DOHH2 (cell line): ENCODE measurements around the gene FGFR3.

Experiments used
- H3F3A ChIP-seq: fragments of 200-600 bp; sonication (generic), shearing (Covaris generic); 2 replicates; pipeline ENCODE4 v1.6.0; 2016; ENCODE audit warnings: antibody characterized with exemption, mild to moderate bottlenecking; ENCODE audit not compliant: control insufficient read depth, insufficient read depth
- H3K27ac ChIP-seq: fragments of 200-600 bp; sonication (generic); 2 replicates; pipeline ENCODE4 v1.5.1; 2014; ENCODE audit warnings: low read depth, mild to moderate bottlenecking, low read length, moderate library complexity
- H3K27me3 ChIP-seq: fragments of 200-600 bp; sonication (generic); 2 replicates; pipeline ENCODE4 v1.6.1; 2014; ENCODE audit warnings: mild to moderate bottlenecking, low read length, mixed read lengths; ENCODE audit not compliant: control insufficient read depth
- H3K36me3 ChIP-seq: fragments of 200-600 bp; sonication (generic); 2 replicates; pipeline ENCODE4 v1.6.1; 2014; ENCODE audit warnings: mild to moderate bottlenecking, low read length, moderate library complexity, mixed read lengths; ENCODE audit not compliant: control insufficient read depth
- H3K4me1 ChIP-seq: fragments of 200-600 bp; sonication (generic); 2 replicates; pipeline ENCODE4 v1.6.1; 2014; ENCODE audit warnings: mild to moderate bottlenecking, low read length, mixed read lengths; ENCODE audit not compliant: control insufficient read depth
- H3K4me2 ChIP-seq: fragments of 200-600 bp; sonication (generic); 2 replicates; pipeline ENCODE4 v1.6.0; 2014; ENCODE audit warnings: mild to moderate bottlenecking, low read length, moderate library complexity
- H3K4me3 ChIP-seq: fragments of 200-600 bp; sonication (generic); 2 replicates; pipeline ENCODE4 v1.5.1; 2014; ENCODE audit warnings: mild to moderate bottlenecking, low read length, mixed read lengths
- H3K79me2 ChIP-seq: fragments of 200-600 bp; sonication (generic); 2 replicates; pipeline ENCODE4 v1.6.1; 2014; ENCODE audit warnings: mild to moderate bottlenecking, low read length, mixed read lengths; ENCODE audit not compliant: control insufficient read depth
- H3K9me2 ChIP-seq: fragments of 200-600 bp; sonication (generic); replicated peaks from 2 replicates; pipeline ENCODE4 v1.6.1; 2014; ENCODE audit warnings: mild to moderate bottlenecking, low read length, mixed read lengths; ENCODE audit not compliant: control insufficient read depth
- H3K9me3 ChIP-seq: fragments of 200-600 bp; sonication (generic); 2 replicates; pipeline ENCODE4 v1.6.1; 2014; ENCODE audit warnings: antibody characterized with exemption, low read length, mixed read lengths; ENCODE audit not compliant: control insufficient read depth, insufficient read depth
- H4K20me1 ChIP-seq: fragments of 200-600 bp; sonication (generic); 2 replicates; pipeline ENCODE4 v1.6.0; 2014; ENCODE audit warnings: low read depth, mild to moderate bottlenecking, antibody characterized with exemption, low read length, moderate library complexity; ENCODE audit not compliant: control insufficient read depth, insufficient read depth
- EZH2phosphoT487 ChIP-seq: fragments of 200-600 bp; sonication (generic); IDR thresholded peaks from 2 replicates; pipeline ENCODE4 v1.6.1; 2017; ENCODE audit warnings: borderline replicate concordance, mild to moderate bottlenecking, antibody characterized with exemption, low read length, moderate library complexity, mixed read lengths
- TF ChIP-seq, protein P1 (sequence below): fragments of 200-600 bp; sonication (generic); IDR thresholded peaks from one replicate; pipeline ENCODE4 v1.5.1; 2014; ENCODE audit warnings: antibody characterized with exemption, mild to moderate bottlenecking, low read depth, low read length; ENCODE audit not compliant: poor library complexity, severe bottlenecking

Gene FGFR3

DNA sequence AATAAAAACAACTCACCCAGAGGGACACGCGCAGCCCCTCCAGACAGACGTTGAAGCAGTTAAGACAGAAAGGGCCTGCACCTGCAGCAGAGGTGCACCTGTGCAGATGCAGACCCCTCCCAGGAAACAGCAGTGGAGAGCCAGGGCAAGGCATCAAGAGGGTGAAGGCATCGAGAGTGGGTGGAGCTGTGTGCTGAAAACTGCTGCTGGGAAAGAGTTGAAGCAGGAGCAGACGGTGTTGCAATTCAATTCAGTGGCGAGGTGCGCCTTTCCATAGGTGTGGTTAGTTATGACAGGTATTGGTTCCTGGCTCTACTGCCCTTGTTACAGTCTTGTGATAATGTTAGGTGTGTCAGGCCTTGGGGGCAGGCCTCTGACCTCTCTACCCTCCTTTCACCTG lies 46.2 kb downstream of the FGFR3 start:
- Histone ChIP-seq H3K9me2 (no peaks in the 10 kb centered on the region), H3K4me3 (no peak overlapping the region), H3K9me3 (no peaks in the 10 kb centered on the region), H3K27ac (no peak overlapping the region), H3K4me1 (peaks cover 7% of the 10 kb centered on the region), H4K20me1 (0 out of 2 replicates have a peak, but pooled peaks cover 4% of the 10 kb centered on the region), H3K27me3 (no peaks in the 10 kb centered on the region), H3F3A (no peaks in the 10 kb centered on the region), H3K79me2 (peaks cover 33% of the 10 kb centered on the region), H3K4me2 (no peak overlapping the region), H3K36me3 (peaks cover 82% of the 10 kb centered on the region)
- TF ChIP-seq, protein P1, sequence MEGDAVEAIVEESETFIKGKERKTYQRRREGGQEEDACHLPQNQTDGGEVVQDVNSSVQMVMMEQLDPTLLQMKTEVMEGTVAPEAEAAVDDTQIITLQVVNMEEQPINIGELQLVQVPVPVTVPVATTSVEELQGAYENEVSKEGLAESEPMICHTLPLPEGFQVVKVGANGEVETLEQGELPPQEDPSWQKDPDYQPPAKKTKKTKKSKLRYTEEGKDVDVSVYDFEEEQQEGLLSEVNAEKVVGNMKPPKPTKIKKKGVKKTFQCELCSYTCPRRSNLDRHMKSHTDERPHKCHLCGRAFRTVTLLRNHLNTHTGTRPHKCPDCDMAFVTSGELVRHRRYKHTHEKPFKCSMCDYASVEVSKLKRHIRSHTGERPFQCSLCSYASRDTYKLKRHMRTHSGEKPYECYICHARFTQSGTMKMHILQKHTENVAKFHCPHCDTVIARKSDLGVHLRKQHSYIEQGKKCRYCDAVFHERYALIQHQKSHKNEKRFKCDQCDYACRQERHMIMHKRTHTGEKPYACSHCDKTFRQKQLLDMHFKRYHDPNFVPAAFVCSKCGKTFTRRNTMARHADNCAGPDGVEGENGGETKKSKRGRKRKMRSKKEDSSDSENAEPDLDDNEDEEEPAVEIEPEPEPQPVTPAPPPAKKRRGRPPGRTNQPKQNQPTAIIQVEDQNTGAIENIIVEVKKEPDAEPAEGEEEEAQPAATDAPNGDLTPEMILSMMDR = no peak
- no peak for TF ChIP-seq EZH2phosphoT487

DNA sequence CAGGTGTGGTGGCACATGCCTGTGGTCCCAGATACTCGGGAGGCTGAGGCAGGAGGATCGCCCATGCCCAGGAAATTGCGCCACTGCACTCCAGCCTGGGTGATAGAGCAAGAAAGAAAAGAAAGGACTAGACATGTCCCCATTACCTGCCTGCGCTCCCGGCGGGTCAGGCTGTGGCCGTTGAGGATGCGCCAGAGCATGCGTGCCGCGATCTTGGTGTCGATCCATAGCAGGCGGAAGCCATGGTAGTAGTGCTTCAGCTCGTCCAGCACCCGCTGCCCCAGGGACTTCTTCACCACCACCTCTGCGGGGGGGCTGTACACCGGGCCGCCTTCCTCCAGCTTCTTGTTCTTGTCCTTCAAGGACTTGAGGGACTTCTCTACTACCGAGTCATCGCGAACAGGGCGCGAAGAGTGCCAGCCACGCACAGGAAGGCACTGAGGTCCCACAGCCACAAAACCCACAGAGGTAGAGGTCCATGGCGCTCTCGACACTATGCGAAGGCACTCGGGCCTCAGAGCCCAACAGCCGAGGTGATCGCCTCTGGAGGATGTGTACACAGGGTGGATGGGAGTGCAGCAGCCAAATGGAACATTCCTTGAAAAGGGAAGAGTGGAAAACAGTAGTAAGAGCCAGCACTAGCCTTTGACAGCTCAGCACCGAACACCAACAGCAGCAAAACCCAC lies 48.3 kb downstream of the FGFR3 start:
- Histone ChIP-seq H4K20me1 (0 out of 2 replicates have a peak, but pooled peaks cover 4% of the 10 kb centered on the region), H3K4me2 (no peak overlapping the region), H3K9me2 (no peaks in the 10 kb centered on the region), H3K27me3 (no peaks in the 10 kb centered on the region), H3K79me2 (peaks cover 40% of the 10 kb centered on the region), H3K36me3 (peaks cover 75% of the 10 kb centered on the region), H3F3A (no peaks in the 10 kb centered on the region), H3K4me3 (no peak overlapping the region), H3K4me1 (no peaks in the 10 kb centered on the region), H3K27ac (no peak overlapping the region), H3K9me3 (no peaks in the 10 kb centered on the region)
- no peak for TF ChIP-seq EZH2phosphoT487
- TF ChIP-seq, protein P1 = no peak

DNA sequence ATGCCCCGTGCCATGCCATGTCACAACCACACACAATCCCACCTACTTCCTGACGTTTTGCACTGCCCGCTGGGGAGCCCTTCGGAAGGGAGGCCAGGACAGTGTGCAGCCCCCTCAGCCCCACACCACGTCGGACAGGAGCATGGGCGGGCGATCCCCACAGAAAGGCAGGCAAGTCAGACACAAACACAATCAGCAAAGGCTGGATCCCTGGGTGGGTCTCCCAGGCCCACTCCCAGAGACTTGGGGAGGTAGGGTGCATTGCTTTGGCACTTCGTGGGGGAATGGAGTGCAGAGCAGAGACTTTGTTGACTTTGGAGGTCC lies 48.8 kb downstream of the FGFR3 start:
- peaks cover 44% of the 10 kb centered on the region for H3K79me2 ChIP-seq
- H3K9me2 ChIP-seq = no peaks in the 10 kb centered on the region
- 0 out of 2 replicates have a peak, but pooled peaks cover 4% of the 10 kb centered on the region for H4K20me1 ChIP-seq
- H3K27me3 ChIP-seq = no peaks in the 10 kb centered on the region
- no peaks in the 10 kb centered on the region; the same call in 1 of the 2 replicates for H3F3A ChIP-seq
- no peaks in the 10 kb centered on the region for H3K9me3 ChIP-seq
- H3K4me3 ChIP-seq = no peak overlapping the region
- TF ChIP-seq, protein P1 = no peak
- TF ChIP-seq EZH2phosphoT487 = no peak
- H3K4me2 ChIP-seq = no peak overlapping the region
- no peaks in the 10 kb centered on the region for H3K4me1 ChIP-seq
- H3K36me3 ChIP-seq = peaks cover 75% of the 10 kb centered on the region
- H3K27ac ChIP-seq = no peak overlapping the region
